Calu3 (cell line): Measurements from ENCODE around the gene SCARF2. TPM values are rescaled to one million over a fixed set of nuclear protein-coding genes. Genes with fewer than 3 reads are reported as not detected.
"Not testable (repeated sequence)": the region's sequence is repeated elsewhere in the genome, so short reads cannot be mapped to it uniquely, and the experiment has no call there.

ENCODE experiments used
- BruUV-seq: library from RNA; stranded (reverse); fragments of 400-500 nt; replicated peaks from 2 replicates; lab custom pipeline; 2021; lab: Mats Ljungman, UMichigan
- CTCF ChIA-PET: fragments of 300-600 bp; sonication (Branson Sonifier 250); formaldehyde crosslinking; loops from one replicate; lab custom pipeline; 2022; ENCODE audit warnings: antibody characterized with exemption; lab: Charles Lee
- DNase-seq: peaks from one replicate; pipeline ENCODE4 v3.0.0; 2022
- H3K27ac Mint-ChIP-seq: one replicate; pipeline ENCODE4 v1.8.0; 2022; ENCODE audit warnings: mixed read lengths; ENCODE audit not compliant: unreplicated experiment
- H3K27me3 Mint-ChIP-seq: one replicate; pipeline ENCODE4 v1.8.0; 2022; ENCODE audit warnings: mixed read lengths; ENCODE audit not compliant: unreplicated experiment
- H3K36me3 Mint-ChIP-seq: one replicate; pipeline ENCODE4 v1.8.0; 2022; ENCODE audit warnings: mild to moderate bottlenecking, moderate library complexity, mixed read lengths; ENCODE audit not compliant: insufficient read depth, unreplicated experiment
- H3K4me1 Mint-ChIP-seq: one replicate; pipeline ENCODE4 v1.8.0; 2022; ENCODE audit warnings: mild to moderate bottlenecking, low read depth, mixed read lengths; ENCODE audit not compliant: unreplicated experiment
- H3K4me3 Mint-ChIP-seq: one replicate; pipeline ENCODE4 v1.8.0; 2022; ENCODE audit warnings: mild to moderate bottlenecking, low read depth, moderate library complexity, mixed read lengths; ENCODE audit not compliant: unreplicated experiment
- H3K9me3 Mint-ChIP-seq: one replicate; pipeline ENCODE4 v1.8.0; 2022; ENCODE audit warnings: low read depth, mixed read lengths; ENCODE audit not compliant: unreplicated experiment
- intact Hi-C: fragments of 100-400 bp; cut with micrococcal nuclease; formaldehyde crosslinking; loops from one replicate; pipeline ENCODE4 v1.10.0; 2022; ENCODE audit not compliant: unreplicated experiment
- total RNA-seq: library from RNA; stranded (reverse); gene quantifications from 2 replicates; pipeline ENCODE4 v1.2.3, GENCODE V29; 2022
- TF ChIP-seq, protein P1 (sequence below): fragments of 200-600 bp; IDR thresholded peaks from one replicate; pipeline ENCODE4 v1.8.0; 2022; ENCODE audit warnings: antibody characterized with exemption; ENCODE audit not compliant: unreplicated experiment

Gene SCARF2
- total RNA-seq, 1 experiment from 2014 or later: 0.68 TPM

DNA sequence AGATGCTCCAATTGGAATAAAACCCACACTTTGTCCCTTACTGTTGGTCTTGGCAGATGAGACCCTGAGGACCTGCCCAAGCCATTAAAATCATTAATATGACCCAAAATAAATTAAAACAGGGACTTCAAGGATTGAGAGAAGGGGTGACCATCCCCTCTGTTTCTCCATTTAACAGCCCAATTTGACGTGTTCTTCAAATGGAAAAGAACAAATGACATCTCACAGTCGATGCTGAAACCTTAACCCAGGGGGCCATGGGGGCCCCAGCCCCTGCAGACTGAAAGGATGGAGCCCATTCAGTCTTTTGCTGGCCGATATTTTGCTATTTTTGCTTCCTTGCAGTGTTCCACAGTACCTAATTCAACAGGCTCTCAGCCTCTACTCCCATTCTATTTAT is 23.2 kb downstream of the SCARF2 start:
- intact Hi-C loops: loop anchor here (10.0 kb wide), 1 partner anchor 280 kb away; no protein-coding TSS in a partner anchor
- H3K4me3 Mint-ChIP-seq: no peak overlapping the region

DNA sequence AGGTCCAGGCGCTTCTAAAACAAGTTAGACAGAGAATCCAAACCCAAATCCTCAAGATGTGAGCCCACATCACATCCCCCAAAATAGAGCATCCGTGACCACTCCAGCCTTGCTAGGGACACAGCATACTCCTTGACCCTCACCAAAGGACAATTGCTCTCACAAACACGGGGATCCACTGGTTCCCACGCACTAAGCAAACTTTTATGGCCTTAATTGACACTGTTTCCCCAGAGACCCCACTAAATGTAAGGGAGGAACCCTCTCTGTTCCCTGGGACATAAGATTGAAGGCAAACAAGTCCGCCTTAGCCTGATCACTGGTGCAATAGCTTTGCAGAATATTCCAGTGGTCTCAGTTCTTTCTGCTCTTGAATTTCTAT is 23.6 kb downstream of the SCARF2 start:
- CTCF ChIA-PET: no interaction called here
- peaks cover 4% of the 10 kb centered on the region for H3K36me3 Mint-ChIP-seq
- BruUV-seq: no TSS peak

More for the DNA sequence above, 23.2 kb downstream of the SCARF2 start:
- Mint-ChIP-seq H3K27me3 (peaks cover 46% of the 10 kb centered on the region), H3K9me3 (no peaks in the 10 kb centered on the region), H3K27ac (no peak overlapping the region), H3K4me1 (no peaks in the 10 kb centered on the region), H3K36me3 (peaks cover 4% of the 10 kb centered on the region)
- CTCF ChIA-PET: no interaction called here
- DNase-seq: no peak
- BruUV-seq: no TSS peak
- TF ChIP-seq, protein P1, sequence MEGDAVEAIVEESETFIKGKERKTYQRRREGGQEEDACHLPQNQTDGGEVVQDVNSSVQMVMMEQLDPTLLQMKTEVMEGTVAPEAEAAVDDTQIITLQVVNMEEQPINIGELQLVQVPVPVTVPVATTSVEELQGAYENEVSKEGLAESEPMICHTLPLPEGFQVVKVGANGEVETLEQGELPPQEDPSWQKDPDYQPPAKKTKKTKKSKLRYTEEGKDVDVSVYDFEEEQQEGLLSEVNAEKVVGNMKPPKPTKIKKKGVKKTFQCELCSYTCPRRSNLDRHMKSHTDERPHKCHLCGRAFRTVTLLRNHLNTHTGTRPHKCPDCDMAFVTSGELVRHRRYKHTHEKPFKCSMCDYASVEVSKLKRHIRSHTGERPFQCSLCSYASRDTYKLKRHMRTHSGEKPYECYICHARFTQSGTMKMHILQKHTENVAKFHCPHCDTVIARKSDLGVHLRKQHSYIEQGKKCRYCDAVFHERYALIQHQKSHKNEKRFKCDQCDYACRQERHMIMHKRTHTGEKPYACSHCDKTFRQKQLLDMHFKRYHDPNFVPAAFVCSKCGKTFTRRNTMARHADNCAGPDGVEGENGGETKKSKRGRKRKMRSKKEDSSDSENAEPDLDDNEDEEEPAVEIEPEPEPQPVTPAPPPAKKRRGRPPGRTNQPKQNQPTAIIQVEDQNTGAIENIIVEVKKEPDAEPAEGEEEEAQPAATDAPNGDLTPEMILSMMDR: no peak

DNA sequence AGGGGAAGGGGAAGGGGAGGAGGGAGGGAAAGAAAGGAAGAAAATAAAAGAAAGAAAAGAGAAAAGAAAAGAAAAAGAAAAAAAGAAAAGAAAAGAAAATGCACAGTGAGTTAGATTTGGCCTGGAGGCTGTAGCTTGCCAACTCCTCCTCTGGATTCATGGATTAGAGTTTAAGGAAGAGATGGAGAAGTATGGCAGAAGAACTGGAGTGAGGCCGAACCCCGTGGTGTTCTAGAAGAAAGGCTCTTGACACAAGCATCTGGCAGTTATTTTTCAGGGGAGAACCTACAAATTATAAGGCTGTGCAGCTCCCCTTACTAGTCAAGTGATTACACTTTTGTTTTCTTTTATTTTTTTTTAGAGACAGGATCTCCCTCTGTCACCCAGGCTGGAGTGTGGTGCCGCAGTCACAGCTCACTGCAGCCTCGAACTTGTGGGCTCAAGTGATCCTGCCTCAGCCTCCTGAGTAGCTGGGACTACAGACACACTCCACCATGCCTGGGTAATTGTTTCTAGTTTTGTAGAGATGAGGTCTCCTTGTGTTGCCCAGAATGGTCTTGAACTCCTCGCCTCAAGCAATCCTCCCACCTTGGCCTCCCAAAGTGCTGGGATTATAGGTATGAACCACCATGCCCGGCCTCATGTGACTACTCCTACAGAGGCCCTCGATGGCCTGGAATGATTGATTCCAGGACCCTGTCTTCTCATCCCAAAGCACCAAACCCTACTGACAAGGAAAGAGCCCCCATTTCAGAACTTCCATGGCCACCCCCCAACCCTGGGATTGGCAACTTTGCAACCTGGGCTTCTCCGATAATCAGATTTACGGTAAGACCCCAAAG is 24.2 kb downstream of the SCARF2 start:
- Mint-ChIP-seq H3K27ac (no peak overlapping the region), H3K27me3 (peaks cover 46% of the 10 kb centered on the region), H3K4me1 (no peaks in the 10 kb centered on the region), H3K9me3 (no peaks in the 10 kb centered on the region), H3K36me3 (peaks cover 4% of the 10 kb centered on the region), H3K4me3 (no peak overlapping the region)
- TF ChIP-seq, protein P1: no peak
- no TSS peak for BruUV-seq
- CTCF ChIA-PET: no interaction called here
- intact Hi-C loops: loop anchor here (10.0 kb wide), 1 partner anchor 281 kb away; no protein-coding TSS in a partner anchor
- no peak for DNase-seq

More for the DNA sequence above, 23.6 kb downstream of the SCARF2 start:
- Mint-ChIP-seq H3K27me3 (peaks cover 46% of the 10 kb centered on the region), H3K9me3 (no peaks in the 10 kb centered on the region), H3K4me1 (no peaks in the 10 kb centered on the region), H3K4me3 (no peak overlapping the region), H3K27ac (no peak overlapping the region)
- TF ChIP-seq, protein P1: no peak
- intact Hi-C loops: loop anchor here (10.0 kb wide), 1 partner anchor 281 kb away; no protein-coding TSS in a partner anchor
- no peak for DNase-seq

DNA sequence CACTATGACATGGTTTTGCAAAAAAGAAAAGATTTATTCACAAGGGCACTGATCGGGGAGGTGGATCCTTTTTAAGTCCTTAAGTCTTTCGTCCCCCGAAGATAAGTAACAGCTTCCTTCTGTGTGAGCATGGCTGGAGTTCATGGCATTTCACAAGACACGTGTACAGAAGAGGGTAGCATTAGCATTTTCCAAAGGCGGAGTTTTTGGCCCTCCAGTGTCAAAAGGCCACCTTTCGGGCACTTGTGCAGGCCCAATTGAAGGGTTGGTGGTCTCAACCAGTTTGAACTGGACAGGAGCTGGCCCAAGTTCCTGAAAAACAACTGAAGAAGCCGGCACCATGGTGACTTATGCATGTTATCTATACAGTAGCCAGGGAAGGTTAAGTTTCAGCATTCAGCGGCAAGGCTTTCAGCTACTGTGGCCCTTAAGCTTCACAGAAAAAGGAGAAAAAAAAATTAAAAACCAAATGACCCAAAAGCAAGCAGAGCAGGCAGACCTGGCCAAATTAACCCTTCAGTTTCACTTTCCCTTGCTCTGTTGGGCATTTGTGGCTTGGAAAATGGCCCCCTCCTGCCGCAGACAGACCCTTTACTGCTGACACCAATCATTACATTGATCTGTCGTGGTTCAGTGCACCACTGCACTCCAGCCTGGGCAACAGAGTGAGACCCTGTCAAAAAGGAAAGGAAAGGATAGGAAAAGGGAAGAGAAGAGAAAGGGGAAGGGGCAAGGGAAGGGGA is 25.0 kb downstream of the SCARF2 start:
- TF ChIP-seq, protein P1: no peak
- BruUV-seq: no TSS peak
- Mint-ChIP-seq H3K4me1 (no peaks in the 10 kb centered on the region), H3K27ac (no peak overlapping the region), H3K4me3 (no peak overlapping the region), H3K36me3 (peaks cover 4% of the 10 kb centered on the region), H3K27me3 (peaks cover 46% of the 10 kb centered on the region), H3K9me3 (no peaks in the 10 kb centered on the region)
- intact Hi-C loops: loop anchor here (10.0 kb wide), 1 partner anchor 282 kb away; no protein-coding TSS in a partner anchor
- DNase-seq: no peak
- CTCF ChIA-PET: no interaction called here

DNA sequence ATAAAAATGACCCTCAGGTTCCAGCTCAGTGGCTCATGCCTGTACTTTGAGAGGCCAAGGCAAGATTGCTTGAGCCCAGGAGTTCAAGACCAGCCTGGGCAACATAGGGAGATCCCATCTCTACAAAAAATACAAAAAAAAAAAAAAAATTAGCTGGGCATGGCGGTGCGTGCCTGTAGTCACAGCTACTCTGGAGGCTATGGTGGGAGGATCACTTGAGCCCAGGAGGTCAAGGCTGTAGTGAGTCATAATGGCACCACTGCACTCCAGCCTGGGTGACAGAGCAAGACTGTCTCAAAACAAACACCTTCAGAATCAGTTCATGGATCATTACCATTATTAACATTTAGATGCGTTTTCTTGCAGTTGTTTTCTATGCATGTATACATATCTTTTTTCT is 28.2 kb downstream of the SCARF2 start:
- H3K36me3 Mint-ChIP-seq, DNase-seq, H3K9me3 Mint-ChIP-seq, intact Hi-C loops, H3K4me3 Mint-ChIP-seq, H3K4me1 Mint-ChIP-seq, BruUV-seq, H3K27ac Mint-ChIP-seq, CTCF ChIA-PET: not testable (repeated sequence)
- H3K27me3 Mint-ChIP-seq: peaks cover 28% of the 10 kb centered on the region
